GM12874 (cell line): ENCODE measurements around the gene UCN2.

Experiments
- TF ChIP-seq, protein P1 (sequence below): IDR thresholded peaks from 2 replicates; pipeline ENCODE4 v1.5.1; 2011; ENCODE audit warnings: low read depth, mild to moderate bottlenecking, control low read depth, low read length, moderate library complexity; ENCODE audit not compliant: insufficient read depth

Gene UCN2

GRCh38 chr3:48514431-48515227 is 49.0 kb downstream of the UCN2 start:
- TF ChIP-seq, protein P1, sequence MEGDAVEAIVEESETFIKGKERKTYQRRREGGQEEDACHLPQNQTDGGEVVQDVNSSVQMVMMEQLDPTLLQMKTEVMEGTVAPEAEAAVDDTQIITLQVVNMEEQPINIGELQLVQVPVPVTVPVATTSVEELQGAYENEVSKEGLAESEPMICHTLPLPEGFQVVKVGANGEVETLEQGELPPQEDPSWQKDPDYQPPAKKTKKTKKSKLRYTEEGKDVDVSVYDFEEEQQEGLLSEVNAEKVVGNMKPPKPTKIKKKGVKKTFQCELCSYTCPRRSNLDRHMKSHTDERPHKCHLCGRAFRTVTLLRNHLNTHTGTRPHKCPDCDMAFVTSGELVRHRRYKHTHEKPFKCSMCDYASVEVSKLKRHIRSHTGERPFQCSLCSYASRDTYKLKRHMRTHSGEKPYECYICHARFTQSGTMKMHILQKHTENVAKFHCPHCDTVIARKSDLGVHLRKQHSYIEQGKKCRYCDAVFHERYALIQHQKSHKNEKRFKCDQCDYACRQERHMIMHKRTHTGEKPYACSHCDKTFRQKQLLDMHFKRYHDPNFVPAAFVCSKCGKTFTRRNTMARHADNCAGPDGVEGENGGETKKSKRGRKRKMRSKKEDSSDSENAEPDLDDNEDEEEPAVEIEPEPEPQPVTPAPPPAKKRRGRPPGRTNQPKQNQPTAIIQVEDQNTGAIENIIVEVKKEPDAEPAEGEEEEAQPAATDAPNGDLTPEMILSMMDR: no peak
